WTC11 (cell line): ENCODE measurements around the gene CDKN1B. TPM values are rescaled to one million over a fixed set of nuclear protein-coding genes. Genes with fewer than 3 reads are reported as not detected.
A peak's percentile ranks its signal among the peaks of the same experiment; 100 is the strongest.

Source experiments
- ATAC-seq: fragments of 200-7000 bp; cut with Tn5 transposase; 2 replicates; pipeline ENCODE4 v1.10.0; 2021; ENCODE audit warnings: mild to moderate bottlenecking, moderate library complexity
- CTCF ChIA-PET: fragments of 300-600 bp; sonication (Branson Sonifier 250); formaldehyde crosslinking; loops from one replicate; lab custom pipeline; 2021; ENCODE audit warnings: antibody characterized with exemption; lab: Charles Lee
- POLR2A ChIA-PET: fragments of 350-600 bp; sonication (Branson Sonifier 250); formaldehyde crosslinking; loops from one replicate; lab custom pipeline; 2021; ENCODE audit warnings: antibody characterized with exemption; lab: Charles Lee
- DNase-seq: peaks from one replicate; pipeline ENCODE4 v3.0.0; 2021; ENCODE audit warnings: low spot score
- H3K27ac Mint-ChIP-seq: 2 replicates; pipeline ENCODE4 v1.8.0; 2021; ENCODE audit warnings: mixed read lengths
- H3K27me3 Mint-ChIP-seq: 2 replicates; pipeline ENCODE4 v1.8.0; 2021; ENCODE audit warnings: low read depth, mild to moderate bottlenecking, moderate library complexity, mixed read lengths
- H3K36me3 Mint-ChIP-seq: 2 replicates; pipeline ENCODE4 v1.8.0; 2021; ENCODE audit warnings: mixed read lengths
- H3K4me1 Mint-ChIP-seq: 2 replicates; pipeline ENCODE4 v1.8.0; 2022; ENCODE audit warnings: mixed read lengths
- H3K4me3 Mint-ChIP-seq: 2 replicates; pipeline ENCODE4 v1.8.0; 2021; ENCODE audit warnings: mild to moderate bottlenecking, moderate library complexity, mixed read lengths
- H3K9me3 Mint-ChIP-seq: 2 replicates; pipeline ENCODE4 v1.8.0; 2021; ENCODE audit warnings: mixed read lengths
- CBFB ChIP-seq: sonication (generic); formaldehyde crosslinking; IDR thresholded peaks from 2 replicates; pipeline ENCODE4 v1.8.1; 2022; ENCODE audit warnings: mild to moderate bottlenecking, low read depth, missing genetic modification reagents
- ELF4 ChIP-seq: sonication (generic); formaldehyde crosslinking; IDR thresholded peaks from 2 replicates; pipeline ENCODE4 v1.8.1; 2022; ENCODE audit warnings: low read depth, mild to moderate bottlenecking, moderate library complexity, missing genetic modification reagents
- ESRRA ChIP-seq: sonication (generic); formaldehyde crosslinking; IDR thresholded peaks from 2 replicates; pipeline ENCODE4 v1.8.1; 2022; ENCODE audit warnings: mild to moderate bottlenecking, missing genetic modification reagents, borderline replicate concordance
- GRHL2 ChIP-seq: fragments of 250-450 bp; sonication (Bioruptor Pico); IDR thresholded peaks from 2 replicates; pipeline ENCODE4 v1.8.0; 2022; ENCODE audit warnings: mild to moderate bottlenecking, moderate library complexity; ENCODE audit not compliant: insufficient replicate concordance, severe bottlenecking
- NFE2L1 ChIP-seq: sonication (generic); formaldehyde crosslinking; IDR thresholded peaks from 2 replicates; pipeline ENCODE4 v1.8.1; 2023; ENCODE audit warnings: missing genetic modification reagents
- NR1H2 ChIP-seq: sonication (generic); formaldehyde crosslinking; IDR thresholded peaks from 2 replicates; pipeline ENCODE4 v1.9.0; 2021; ENCODE audit warnings: mild to moderate bottlenecking, moderate library complexity, missing genetic modification reagents
- SMAD3 ChIP-seq: sonication (generic); formaldehyde crosslinking; IDR thresholded peaks from 2 replicates; pipeline ENCODE4 v1.8.0; 2022; ENCODE audit warnings: missing genetic modification reagents, mild to moderate bottlenecking, borderline replicate concordance
- ZNF219 ChIP-seq: sonication (generic); formaldehyde crosslinking; IDR thresholded peaks from 2 replicates; pipeline ENCODE4 v1.8.0; 2023; ENCODE audit warnings: missing genetic modification reagents, mild to moderate bottlenecking, borderline replicate concordance
- ZNF263 ChIP-seq: sonication (generic); formaldehyde crosslinking; IDR thresholded peaks from 2 replicates; pipeline ENCODE4 v1.8.1; 2022; ENCODE audit warnings: low read depth, mild to moderate bottlenecking, moderate library complexity, missing genetic modification reagents
- ZNF671 ChIP-seq: fragments of 250-450 bp; sonication (Bioruptor Pico); IDR thresholded peaks from 2 replicates; pipeline ENCODE4 v1.8.0; 2021; ENCODE audit warnings: mild to moderate bottlenecking
- total RNA-seq: library from RNA; stranded (reverse); gene quantifications from 3 replicates; pipeline ENCODE4 v1.2.3, GENCODE V29; 2021
- TF ChIP-seq, protein P1 (sequence below): sonication (generic); formaldehyde crosslinking; IDR thresholded peaks from 2 replicates; pipeline ENCODE4 v1.8.0; 2022; ENCODE audit warnings: missing genetic modification reagents
- TF ChIP-seq, protein P2 (sequence below): fragments of 250-450 bp; sonication (Bioruptor Pico); IDR thresholded peaks from 2 replicates; pipeline ENCODE4 v1.8.0; 2021; ENCODE audit warnings: mild to moderate bottlenecking
- TF ChIP-seq, protein P3 (sequence below): sonication (generic); formaldehyde crosslinking; IDR thresholded peaks from 2 replicates; pipeline ENCODE4 v1.8.1; 2023; ENCODE audit warnings: mild to moderate bottlenecking, moderate library complexity, missing genetic modification reagents
- TF ChIP-seq, protein P4 (sequence below): sonication (generic); formaldehyde crosslinking; IDR thresholded peaks from 2 replicates; pipeline ENCODE4 v1.8.0; 2023; ENCODE audit warnings: missing genetic modification reagents, mild to moderate bottlenecking, borderline replicate concordance

The CDKN1B gene
- total RNA-seq, 1 experiment from 2014 or later = 34.2 TPM

DNA sequence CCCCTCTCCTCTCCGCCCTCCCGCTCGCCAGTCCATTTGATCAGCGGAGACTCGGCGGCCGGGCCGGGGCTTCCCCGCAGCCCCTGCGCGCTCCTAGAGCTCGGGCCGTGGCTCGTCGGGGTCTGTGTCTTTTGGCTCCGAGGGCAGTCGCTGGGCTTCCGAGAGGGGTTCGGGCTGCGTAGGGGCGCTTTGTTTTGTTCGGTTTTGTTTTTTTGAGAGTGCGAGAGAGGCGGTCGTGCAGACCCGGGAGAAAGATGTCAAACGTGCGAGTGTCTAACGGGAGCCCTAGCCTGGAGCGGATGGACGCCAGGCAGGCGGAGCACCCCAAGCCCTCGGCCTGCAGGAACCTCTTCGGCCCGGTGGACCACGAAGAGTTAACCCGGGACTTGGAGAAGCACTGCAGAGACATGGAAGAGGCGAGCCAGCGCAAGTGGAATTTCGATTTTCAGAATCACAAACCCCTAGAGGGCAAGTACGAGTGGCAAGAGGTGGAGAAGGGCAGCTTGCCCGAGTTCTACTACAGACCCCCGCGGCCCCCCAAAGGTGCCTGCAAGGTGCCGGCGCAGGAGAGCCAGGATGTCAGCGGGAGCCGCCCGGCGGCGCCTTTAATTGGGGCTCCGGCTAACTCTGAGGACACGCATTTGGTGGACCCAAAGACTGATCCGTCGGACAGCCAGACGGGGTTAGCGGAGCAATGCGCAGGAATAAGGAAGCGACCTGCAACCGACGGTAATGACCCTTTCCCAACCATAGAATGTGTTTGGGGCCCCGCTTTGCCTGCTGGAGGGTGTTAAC, 615 bp downstream of the CDKN1B start:
- POLR2A ChIA-PET = interaction anchor here (1.8 kb wide), 1 partner anchor 368 kb away, joined by 5 read pairs; the partner anchor contains the start of gene MANSC1
- no peak for TF ChIP-seq NFE2L1 (CRISPR knock-in tag)
- TF ChIP-seq, protein P1, sequence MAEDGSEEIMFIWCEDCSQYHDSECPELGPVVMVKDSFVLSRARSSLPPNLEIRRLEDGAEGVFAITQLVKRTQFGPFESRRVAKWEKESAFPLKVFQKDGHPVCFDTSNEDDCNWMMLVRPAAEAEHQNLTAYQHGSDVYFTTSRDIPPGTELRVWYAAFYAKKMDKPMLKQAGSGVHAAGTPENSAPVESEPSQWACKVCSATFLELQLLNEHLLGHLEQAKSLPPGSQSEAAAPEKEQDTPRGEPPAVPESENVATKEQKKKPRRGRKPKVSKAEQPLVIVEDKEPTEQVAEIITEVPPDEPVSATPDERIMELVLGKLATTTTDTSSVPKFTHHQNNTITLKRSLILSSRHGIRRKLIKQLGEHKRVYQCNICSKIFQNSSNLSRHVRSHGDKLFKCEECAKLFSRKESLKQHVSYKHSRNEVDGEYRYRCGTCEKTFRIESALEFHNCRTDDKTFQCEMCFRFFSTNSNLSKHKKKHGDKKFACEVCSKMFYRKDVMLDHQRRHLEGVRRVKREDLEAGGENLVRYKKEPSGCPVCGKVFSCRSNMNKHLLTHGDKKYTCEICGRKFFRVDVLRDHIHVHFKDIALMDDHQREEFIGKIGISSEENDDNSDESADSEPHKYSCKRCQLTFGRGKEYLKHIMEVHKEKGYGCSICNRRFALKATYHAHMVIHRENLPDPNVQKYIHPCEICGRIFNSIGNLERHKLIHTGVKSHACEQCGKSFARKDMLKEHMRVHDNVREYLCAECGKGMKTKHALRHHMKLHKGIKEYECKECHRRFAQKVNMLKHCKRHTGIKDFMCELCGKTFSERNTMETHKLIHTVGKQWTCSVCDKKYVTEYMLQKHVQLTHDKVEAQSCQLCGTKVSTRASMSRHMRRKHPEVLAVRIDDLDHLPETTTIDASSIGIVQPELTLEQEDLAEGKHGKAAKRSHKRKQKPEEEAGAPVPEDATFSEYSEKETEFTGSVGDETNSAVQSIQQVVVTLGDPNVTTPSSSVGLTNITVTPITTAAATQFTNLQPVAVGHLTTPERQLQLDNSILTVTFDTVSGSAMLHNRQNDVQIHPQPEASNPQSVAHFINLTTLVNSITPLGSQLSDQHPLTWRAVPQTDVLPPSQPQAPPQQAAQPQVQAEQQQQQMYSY (CRISPR knock-in tag) = no peak
- no peak for TF ChIP-seq ZNF671 (CRISPR knock-in tag)
- TF ChIP-seq, protein P2, sequence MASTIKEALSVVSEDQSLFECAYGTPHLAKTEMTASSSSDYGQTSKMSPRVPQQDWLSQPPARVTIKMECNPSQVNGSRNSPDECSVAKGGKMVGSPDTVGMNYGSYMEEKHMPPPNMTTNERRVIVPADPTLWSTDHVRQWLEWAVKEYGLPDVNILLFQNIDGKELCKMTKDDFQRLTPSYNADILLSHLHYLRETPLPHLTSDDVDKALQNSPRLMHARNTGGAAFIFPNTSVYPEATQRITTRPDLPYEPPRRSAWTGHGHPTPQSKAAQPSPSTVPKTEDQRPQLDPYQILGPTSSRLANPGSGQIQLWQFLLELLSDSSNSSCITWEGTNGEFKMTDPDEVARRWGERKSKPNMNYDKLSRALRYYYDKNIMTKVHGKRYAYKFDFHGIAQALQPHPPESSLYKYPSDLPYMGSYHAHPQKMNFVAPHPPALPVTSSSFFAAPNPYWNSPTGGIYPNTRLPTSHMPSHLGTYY (CRISPR knock-in tag) = no peak
- no peak for TF ChIP-seq ZNF263 (CRISPR knock-in tag)
- TF ChIP-seq, protein P3, sequence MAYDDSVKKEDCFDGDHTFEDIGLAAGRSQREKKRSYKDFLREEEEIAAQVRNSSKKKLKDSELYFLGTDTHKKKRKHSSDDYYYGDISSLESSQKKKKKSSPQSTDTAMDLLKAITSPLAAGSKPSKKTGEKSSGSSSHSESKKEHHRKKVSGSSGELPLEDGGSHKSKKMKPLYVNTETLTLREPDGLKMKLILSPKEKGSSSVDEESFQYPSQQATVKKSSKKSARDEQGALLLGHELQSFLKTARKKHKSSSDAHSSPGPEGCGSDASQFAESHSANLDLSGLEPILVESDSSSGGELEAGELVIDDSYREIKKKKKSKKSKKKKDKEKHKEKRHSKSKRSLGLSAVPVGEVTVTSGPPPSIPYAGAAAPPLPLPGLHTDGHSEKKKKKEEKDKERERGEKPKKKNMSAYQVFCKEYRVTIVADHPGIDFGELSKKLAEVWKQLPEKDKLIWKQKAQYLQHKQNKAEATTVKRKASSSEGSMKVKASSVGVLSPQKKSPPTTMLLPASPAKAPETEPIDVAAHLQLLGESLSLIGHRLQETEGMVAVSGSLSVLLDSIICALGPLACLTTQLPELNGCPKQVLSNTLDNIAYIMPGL = no peak
- no peak for TF ChIP-seq GRHL2 (CRISPR knock-in tag)
- TF ChIP-seq, all 79 proteins: peak for 0
- no peak; the same call in 1 of the 2 replicates for ATAC-seq
- Mint-ChIP-seq H3K4me3 (peak overlapping the region; percentile 98), H3K4me1 (peaks cover 66% of the 10 kb centered on the region), H3K36me3 (peaks cover 38% of the 10 kb centered on the region), H3K9me3 (no peaks in the 10 kb centered on the region), H3K27ac (peak overlapping the region; percentile 75), H3K27me3 (peaks cover 20% of the 10 kb centered on the region)
- peak; percentile 32 for DNase-seq
- CTCF ChIA-PET = interaction anchor here (2.3 to 4.2 kb wide), 2 partner anchors 18 to 19 kb away, joined by 18 to 46 read pairs; no protein-coding TSS in a partner anchor

DNA sequence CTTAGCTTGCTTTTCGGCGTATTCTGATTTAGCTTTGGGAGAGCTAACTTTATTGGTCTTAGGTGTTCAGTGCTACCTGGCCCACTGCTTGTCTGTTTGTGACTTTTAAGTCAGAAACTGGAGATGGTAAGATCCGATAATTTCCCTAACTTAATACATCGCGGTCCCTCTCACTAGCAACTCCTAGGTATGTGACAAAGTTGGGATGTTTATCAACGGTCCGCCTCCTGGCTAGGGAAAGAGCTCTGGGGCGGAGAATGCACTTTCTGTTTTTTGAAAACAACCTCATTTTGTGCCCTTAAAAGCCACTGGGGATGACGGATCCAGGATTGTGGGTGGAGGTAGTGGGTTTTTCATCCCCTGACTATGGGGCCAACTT, 1.2 kb downstream of the CDKN1B start:
- Mint-ChIP-seq H3K4me1 (peaks cover 67% of the 10 kb centered on the region), H3K9me3 (no peaks in the 10 kb centered on the region), H3K4me3 (peak overlapping the region; percentile 98), H3K27ac (no peak overlapping the region), H3K36me3 (peaks cover 38% of the 10 kb centered on the region), H3K27me3 (peaks cover 25% of the 10 kb centered on the region)
- ATAC-seq (no peak), DNase-seq (no peak)
- ChIA-PET CTCF (interaction anchor here (2.3 kb wide), 1 partner anchor 18 kb away, joined by 18 read pairs; no protein-coding TSS in a partner anchor), POLR2A (no interaction called here)
- TF ChIP-seq, protein P1 (CRISPR knock-in tag) = no peak

DNA sequence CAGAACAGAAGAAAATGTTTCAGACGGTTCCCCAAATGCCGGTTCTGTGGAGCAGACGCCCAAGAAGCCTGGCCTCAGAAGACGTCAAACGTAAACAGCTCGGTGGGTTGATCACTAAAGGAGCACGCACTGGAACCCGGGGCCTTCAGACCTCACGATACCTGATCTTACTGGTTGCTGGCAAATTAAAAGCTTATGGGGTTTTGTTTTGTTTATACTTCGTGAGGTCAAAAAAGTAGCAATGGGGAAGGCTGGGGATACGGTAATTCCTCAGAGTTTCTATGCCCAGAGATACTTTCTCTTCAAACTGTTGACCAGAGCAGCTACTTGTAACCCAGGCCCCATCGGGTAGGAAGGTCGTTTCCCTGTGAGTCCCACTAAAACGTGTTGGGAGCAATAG, 1.7 kb downstream of the CDKN1B start:
- peaks cover 38% of the 10 kb centered on the region for H3K36me3 Mint-ChIP-seq
- ATAC-seq (no peak), DNase-seq (no peak)
- H3K27ac Mint-ChIP-seq = no peak overlapping the region; the same call in 1 of the 2 replicates
- CTCF ChIA-PET = interaction anchor here (2.3 kb wide), 1 partner anchor 18 kb away, joined by 18 read pairs; no protein-coding TSS in a partner anchor
- peaks cover 27% of the 10 kb centered on the region for H3K27me3 Mint-ChIP-seq
- H3K4me3 Mint-ChIP-seq = peak overlapping the region; percentile 98
- POLR2A ChIA-PET = no interaction called here
- no peaks in the 10 kb centered on the region for H3K9me3 Mint-ChIP-seq
- peaks cover 64% of the 10 kb centered on the region for H3K4me1 Mint-ChIP-seq
- TF ChIP-seq ESRRA (no peak), ZNF219 (CRISPR knock-in tag) (no peak), CBFB (CRISPR knock-in tag) (no peak), ELF4 (CRISPR knock-in tag) (no peak), SMAD3 (CRISPR knock-in tag) (no peak), NR1H2 (CRISPR knock-in tag) (no peak)
- TF ChIP-seq, protein P4, sequence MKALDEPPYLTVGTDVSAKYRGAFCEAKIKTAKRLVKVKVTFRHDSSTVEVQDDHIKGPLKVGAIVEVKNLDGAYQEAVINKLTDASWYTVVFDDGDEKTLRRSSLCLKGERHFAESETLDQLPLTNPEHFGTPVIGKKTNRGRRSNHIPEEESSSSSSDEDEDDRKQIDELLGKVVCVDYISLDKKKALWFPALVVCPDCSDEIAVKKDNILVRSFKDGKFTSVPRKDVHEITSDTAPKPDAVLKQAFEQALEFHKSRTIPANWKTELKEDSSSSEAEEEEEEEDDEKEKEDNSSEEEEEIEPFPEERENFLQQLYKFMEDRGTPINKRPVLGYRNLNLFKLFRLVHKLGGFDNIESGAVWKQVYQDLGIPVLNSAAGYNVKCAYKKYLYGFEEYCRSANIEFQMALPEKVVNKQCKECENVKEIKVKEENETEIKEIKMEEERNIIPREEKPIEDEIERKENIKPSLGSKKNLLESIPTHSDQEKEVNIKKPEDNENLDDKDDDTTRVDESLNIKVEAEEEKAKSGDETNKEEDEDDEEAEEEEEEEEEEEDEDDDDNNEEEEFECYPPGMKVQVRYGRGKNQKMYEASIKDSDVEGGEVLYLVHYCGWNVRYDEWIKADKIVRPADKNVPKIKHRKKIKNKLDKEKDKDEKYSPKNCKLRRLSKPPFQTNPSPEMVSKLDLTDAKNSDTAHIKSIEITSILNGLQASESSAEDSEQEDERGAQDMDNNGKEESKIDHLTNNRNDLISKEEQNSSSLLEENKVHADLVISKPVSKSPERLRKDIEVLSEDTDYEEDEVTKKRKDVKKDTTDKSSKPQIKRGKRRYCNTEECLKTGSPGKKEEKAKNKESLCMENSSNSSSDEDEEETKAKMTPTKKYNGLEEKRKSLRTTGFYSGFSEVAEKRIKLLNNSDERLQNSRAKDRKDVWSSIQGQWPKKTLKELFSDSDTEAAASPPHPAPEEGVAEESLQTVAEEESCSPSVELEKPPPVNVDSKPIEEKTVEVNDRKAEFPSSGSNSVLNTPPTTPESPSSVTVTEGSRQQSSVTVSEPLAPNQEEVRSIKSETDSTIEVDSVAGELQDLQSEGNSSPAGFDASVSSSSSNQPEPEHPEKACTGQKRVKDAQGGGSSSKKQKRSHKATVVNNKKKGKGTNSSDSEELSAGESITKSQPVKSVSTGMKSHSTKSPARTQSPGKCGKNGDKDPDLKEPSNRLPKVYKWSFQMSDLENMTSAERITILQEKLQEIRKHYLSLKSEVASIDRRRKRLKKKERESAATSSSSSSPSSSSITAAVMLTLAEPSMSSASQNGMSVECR (CRISPR knock-in tag) = no peak
